ENCODE measurements around the gene MAP2K4. TPM values are rescaled to one million over a fixed set of nuclear protein-coding genes. Genes with fewer than 3 reads are reported as not detected.
"Not testable (repeated sequence)": the region's sequence is repeated elsewhere in the genome, so short reads cannot be mapped to it uniquely, and the experiment has no call there.

Gene MAP2K4
- total RNA-seq, 1 experiment from 2014 or later, result 46.1 TPM

- no peaks in the 10 kb centered on the region for H3K79me2 ChIP-seq (ENCODE audit: insufficient read depth, low read length)
- no peak for DNase-seq
- no peak overlapping the region for H3K9ac ChIP-seq (ENCODE audit: extremely low read depth, insufficient read length, low read length)
- no peaks in the 10 kb centered on the region for H4K20me1 ChIP-seq (ENCODE audit: control insufficient read depth, insufficient read depth, insufficient read length)
- H2BK15ac ChIP-seq (ENCODE audit: low read depth, low read length), result no peak overlapping the region
- H3K9me3 ChIP-seq (ENCODE audit: control insufficient read depth, low read depth, low read length), result no peaks in the 10 kb centered on the region
- WGBS (ENCODE audit: extremely low coverage, insufficient read length, low lambda C conversion rate), result no CpG with 5 or more reads among the region's 5 CpGs
- H3K4me2 ChIP-seq (ENCODE audit: insufficient read depth, insufficient read length, low read length), result no peak overlapping the region
- no peak overlapping the region for H2AK5ac ChIP-seq (ENCODE audit: insufficient read length, low read length)
- no peak overlapping the region for H2AFZ ChIP-seq (ENCODE audit: low read length)
- no peak overlapping the region for H3K56ac ChIP-seq (ENCODE audit: insufficient read length, low read depth, low read length)
- H3K23ac ChIP-seq (ENCODE audit: insufficient read length, low read depth, low read length), result no peak overlapping the region
- H3K18ac ChIP-seq (ENCODE audit: insufficient read length, low read depth, low read length), result no peak overlapping the region
- no peak overlapping the region for H3K27ac Mint-ChIP-seq
- no peaks in the 10 kb centered on the region for H3K4me1 Mint-ChIP-seq
- no peaks in the 10 kb centered on the region for H3K23me2 ChIP-seq (ENCODE audit: insufficient read length, low read depth, low read length, poor library complexity, severe bottlenecking)
- no peak overlapping the region for H4K8ac ChIP-seq (replicated peaks; ENCODE audit: insufficient read length, low read depth, low read length)
- no peak overlapping the region for H2BK5ac ChIP-seq (ENCODE audit: insufficient read length, low read length)
- no peak overlapping the region for H3T11ph ChIP-seq (ENCODE audit: low read length)
- peaks cover 46 to 76% (median 70%) of the 10 kb centered on the region in 3 experiments for H3K36me3 Mint-ChIP-seq (ENCODE audit: insufficient read depth in 1 of 3, low read depth in 3 of 3)
- H3K14ac ChIP-seq (ENCODE audit: insufficient read depth, low read length), result no peak overlapping the region
- H3K27ac ChIP-seq (ENCODE audit: insufficient read length, low read depth, low read length), result no peak overlapping the region
- no peaks in the 10 kb centered on the region for H3K4me1 ChIP-seq (ENCODE audit: insufficient read depth, low read length)
- H2BK20ac ChIP-seq (ENCODE audit: low read depth, low read length, poor library complexity, severe bottlenecking), result no peak overlapping the region
- TF ChIP-seq, protein P1, sequence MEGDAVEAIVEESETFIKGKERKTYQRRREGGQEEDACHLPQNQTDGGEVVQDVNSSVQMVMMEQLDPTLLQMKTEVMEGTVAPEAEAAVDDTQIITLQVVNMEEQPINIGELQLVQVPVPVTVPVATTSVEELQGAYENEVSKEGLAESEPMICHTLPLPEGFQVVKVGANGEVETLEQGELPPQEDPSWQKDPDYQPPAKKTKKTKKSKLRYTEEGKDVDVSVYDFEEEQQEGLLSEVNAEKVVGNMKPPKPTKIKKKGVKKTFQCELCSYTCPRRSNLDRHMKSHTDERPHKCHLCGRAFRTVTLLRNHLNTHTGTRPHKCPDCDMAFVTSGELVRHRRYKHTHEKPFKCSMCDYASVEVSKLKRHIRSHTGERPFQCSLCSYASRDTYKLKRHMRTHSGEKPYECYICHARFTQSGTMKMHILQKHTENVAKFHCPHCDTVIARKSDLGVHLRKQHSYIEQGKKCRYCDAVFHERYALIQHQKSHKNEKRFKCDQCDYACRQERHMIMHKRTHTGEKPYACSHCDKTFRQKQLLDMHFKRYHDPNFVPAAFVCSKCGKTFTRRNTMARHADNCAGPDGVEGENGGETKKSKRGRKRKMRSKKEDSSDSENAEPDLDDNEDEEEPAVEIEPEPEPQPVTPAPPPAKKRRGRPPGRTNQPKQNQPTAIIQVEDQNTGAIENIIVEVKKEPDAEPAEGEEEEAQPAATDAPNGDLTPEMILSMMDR (conservative IDR thresholded peaks at IDR 0.05), result no peak
- H3K4me3 Mint-ChIP-seq, result no peak overlapping the region
- no peaks in the 10 kb centered on the region for H3K27me3 ChIP-seq (ENCODE audit: insufficient read depth, low read length)
- H2BK12ac ChIP-seq (ENCODE audit: insufficient read length, low read depth, low read length), result no peak overlapping the region
- H3K4ac ChIP-seq (ENCODE audit: low read depth, low read length), result no peak overlapping the region
- no peak overlapping the region for H2BK120ac ChIP-seq (ENCODE audit: low read depth, low read length, poor library complexity, severe bottlenecking)
- H4K5ac ChIP-seq (ENCODE audit: insufficient read length, low read depth, low read length), result no peak overlapping the region
- H4K91ac ChIP-seq (ENCODE audit: insufficient read length, low read depth, low read length), result no peak overlapping the region
- H3K79me1 ChIP-seq (ENCODE audit: insufficient read depth, low read depth, low read length, poor library complexity, severe bottlenecking), result no peaks in the 10 kb centered on the region
- no peaks in the 10 kb centered on the region for H3K27me3 Mint-ChIP-seq (ENCODE audit: low read depth)
- H3K9me3 Mint-ChIP-seq, result peaks cover 4 to 5% of the 10 kb centered on the region in 2 experiments; a peak in 3 of 5 replicates
Measured at GRCh38 chr17:12140685-12141084, 120.0 kb downstream of the MAP2K4 start.

- not testable (repeated sequence) for H2AK5ac ChIP-seq (ENCODE audit: insufficient read length, low read length); H3T11ph ChIP-seq (ENCODE audit: low read length); H2BK12ac ChIP-seq (ENCODE audit: insufficient read length, low read depth, low read length); H4K91ac ChIP-seq (ENCODE audit: insufficient read length, low read depth, low read length); H3K4me1 ChIP-seq (ENCODE audit: insufficient read depth, low read length); H3K27me3 Mint-ChIP-seq (ENCODE audit: low read depth); H2BK120ac ChIP-seq (ENCODE audit: low read depth, low read length, poor library complexity, severe bottlenecking); H3K23ac ChIP-seq (ENCODE audit: insufficient read length, low read depth, low read length); H4K20me1 ChIP-seq (ENCODE audit: control insufficient read depth, insufficient read depth, insufficient read length); H4K5ac ChIP-seq (ENCODE audit: insufficient read length, low read depth, low read length); H3K27me3 ChIP-seq (ENCODE audit: insufficient read depth, low read length); H3K79me1 ChIP-seq (ENCODE audit: insufficient read depth, low read depth, low read length, poor library complexity, severe bottlenecking); H3K56ac ChIP-seq (ENCODE audit: insufficient read length, low read depth, low read length); H3K4me2 ChIP-seq (ENCODE audit: insufficient read depth, insufficient read length, low read length); H3K23me2 ChIP-seq (ENCODE audit: insufficient read length, low read depth, low read length, poor library complexity, severe bottlenecking); H2BK5ac ChIP-seq (ENCODE audit: insufficient read length, low read length); H2AFZ ChIP-seq (ENCODE audit: low read length); DNase-seq; H3K14ac ChIP-seq (ENCODE audit: insufficient read depth, low read length); H4K8ac ChIP-seq (replicated peaks; ENCODE audit: insufficient read length, low read depth, low read length); H3K4me1 Mint-ChIP-seq; H3K27ac Mint-ChIP-seq; H3K4ac ChIP-seq (ENCODE audit: low read depth, low read length); H3K4me3 Mint-ChIP-seq; H2BK20ac ChIP-seq (ENCODE audit: low read depth, low read length, poor library complexity, severe bottlenecking); H2BK15ac ChIP-seq (ENCODE audit: low read depth, low read length); H3K27ac ChIP-seq (ENCODE audit: insufficient read length, low read depth, low read length); H3K9ac ChIP-seq (ENCODE audit: extremely low read depth, insufficient read length, low read length); H3K79me2 ChIP-seq (ENCODE audit: insufficient read depth, low read length); H3K18ac ChIP-seq (ENCODE audit: insufficient read length, low read depth, low read length)
- H3K36me3 Mint-ChIP-seq (ENCODE audit: insufficient read depth in 1 of 3, low read depth in 3 of 3), result peaks cover 11 to 25% (median 23%) of the 10 kb centered on the region in 3 experiments; a peak in 6 of 7 replicates
- no CpG with 5 or more reads among the region's 8 CpGs for WGBS (ENCODE audit: extremely low coverage, insufficient read length, low lambda C conversion rate)
- H3K9me3 Mint-ChIP-seq, result peaks cover 27 to 38% of the 10 kb centered on the region in 2 experiments
- peaks cover 19% of the 10 kb centered on the region for H3K9me3 ChIP-seq (ENCODE audit: control insufficient read depth, low read depth, low read length)
Measured at GRCh38 chr17:12162187-12162586, 141.5 kb downstream of the MAP2K4 start.

Measured in H9 (cell line).